GM06990 (cell line): ENCODE data around the gene ABCA4.

Experiments
- DNase-seq: peaks from one replicate; pipeline ENCODE4 v3.0.0-alpha.2; 2011; ENCODE audit not compliant: insufficient read length; ENCODE audit errors: extremely low read depth
- H3K27me3 ChIP-seq: replicated peaks from 2 replicates; pipeline ENCODE4 v1.6.0; 2011; ENCODE audit warnings: low read length; ENCODE audit not compliant: control insufficient read depth, insufficient read depth
- H3K36me3 ChIP-seq: 2 replicates; pipeline ENCODE4 v1.5.1; 2011; ENCODE audit warnings: low read length; ENCODE audit not compliant: control insufficient read depth, insufficient read depth
- H3K4me3 ChIP-seq: replicated peaks from 2 replicates; pipeline ENCODE4 v1.5.1; 2011; ENCODE audit warnings: low read depth, mild to moderate bottlenecking, control low read depth, low read length
- CTCF ChIP-seq: IDR thresholded peaks from 2 replicates; pipeline ENCODE4 v1.5.1; 2011; ENCODE audit warnings: low read length, control low read depth, mild to moderate bottlenecking, inconsistent platforms; ENCODE audit not compliant: insufficient read depth, poor library complexity, severe bottlenecking

ABCA4 gene

GRCh38 chr1:94039514-94039870, 81.5 kb downstream of the ABCA4 start:
- Histone ChIP-seq H3K27me3 (no peaks in the 10 kb centered on the region), H3K36me3 (no peaks in the 10 kb centered on the region), H3K4me3 (no peak overlapping the region)
- no peak for DNase-seq
- peak; percentile 92 for TF ChIP-seq CTCF

GRCh38 chr1:94038511-94038910, 82.4 kb downstream of the ABCA4 start:
- Histone ChIP-seq H3K36me3 (no peaks in the 10 kb centered on the region), H3K27me3 (no peaks in the 10 kb centered on the region), H3K4me3 (no peak overlapping the region)
- DNase-seq: no peak
- no peak for TF ChIP-seq CTCF

GRCh38 chr1:94037392-94038229, 83.3 kb downstream of the ABCA4 start:
- no peak overlapping the region for H3K4me3 ChIP-seq
- no peaks in the 10 kb centered on the region for H3K36me3 ChIP-seq
- no peaks in the 10 kb centered on the region for H3K27me3 ChIP-seq
- TF ChIP-seq CTCF: no peak
- peak; percentile 25 for DNase-seq

GRCh38 chr1:94036730-94037129, 84.2 kb downstream of the ABCA4 start:
- no peak overlapping the region for H3K4me3 ChIP-seq
- no peak for TF ChIP-seq CTCF
- no peaks in the 10 kb centered on the region for H3K36me3 ChIP-seq
- no peak for DNase-seq
- H3K27me3 ChIP-seq: no peaks in the 10 kb centered on the region

GRCh38 chr1:94033849-94034248, 87.1 kb downstream of the ABCA4 start:
- H3K36me3 ChIP-seq: no peaks in the 10 kb centered on the region
- no peak for DNase-seq
- no peaks in the 10 kb centered on the region for H3K27me3 ChIP-seq
- no peak overlapping the region for H3K4me3 ChIP-seq
- no peak for TF ChIP-seq CTCF
